NCI-H146 treated with DMSO at 0.1 percent for 48 hours (cell line): ENCODE measurements around the gene ZMAT5.

Source experiments
- DNase-seq: peaks from one replicate; lab custom pipeline; 2025; ENCODE audit not compliant: unreplicated experiment; lab: John Stamatoyannopoulos, UW

Gene ZMAT5

GRCh38 chr22:29787371-29787980 lies 20.7 kb upstream of the ZMAT5 start:
- no peak for DNase-seq

GRCh38 chr22:29786031-29786430 lies 19.2 kb upstream of the ZMAT5 start:
- no peak for DNase-seq

- no peak for DNase-seq
Observed at GRCh38 chr22:29784451-29785361, 17.9 kb upstream of the ZMAT5 start.

GRCh38 chr22:29782061-29782845 lies 15.4 kb upstream of the ZMAT5 start:
- DNase-seq = no peak

GRCh38 chr22:29780748-29781676 lies 14.2 kb upstream of the ZMAT5 start:
- no peak for DNase-seq

- no peak for DNase-seq
Observed at GRCh38 chr22:29780220-29780619, 13.4 kb upstream of the ZMAT5 start.

- no peak for DNase-seq
Observed at GRCh38 chr22:29773233-29773632, 6.4 kb upstream of the ZMAT5 start.

- no peak for DNase-seq
Observed at GRCh38 chr22:29772170-29772641, 5.4 kb upstream of the ZMAT5 start.

GRCh38 chr22:29769723-29770321 lies 3.0 kb upstream of the ZMAT5 start:
- no peak for DNase-seq

- no peak for DNase-seq
Observed at GRCh38 chr22:29768052-29768693, 1.4 kb upstream of the ZMAT5 start.

GRCh38 chr22:29767171-29768051 lies 604 bp upstream of the ZMAT5 start, which contains the start of gene UQCR10:
Gene UQCR10 (plus strand): TSS chr22:29767369. CDS start chr22:29767399, 30 bp downstream.
- DNase-seq = peak; percentile 75

- no peak for DNase-seq
Observed at GRCh38 chr22:29765905-29766631, 739 bp downstream of the ZMAT5 start.

- DNase-seq = peak; percentile 61
Observed at GRCh38 chr22:29762263-29762662, 4.5 kb downstream of the ZMAT5 start.

GRCh38 chr22:29758959-29759358 lies 7.8 kb downstream of the ZMAT5 start:
- DNase-seq = no peak

- no peak for DNase-seq
Observed at GRCh38 chr22:29758068-29758622, 8.7 kb downstream of the ZMAT5 start.

GRCh38 chr22:29757096-29757495 lies 9.7 kb downstream of the ZMAT5 start:
- no peak for DNase-seq

- DNase-seq = no peak
Observed at GRCh38 chr22:29756341-29756740, 10.5 kb downstream of the ZMAT5 start.
